HG03354 (cell line): ENCODE results near the gene HAAO.
"Not testable (repeated sequence)": the region's sequence is repeated elsewhere in the genome, so short reads cannot be mapped to it uniquely, and the experiment has no call there.

Experiments
- ATAC-seq: cut with Tn5 transposase; IDR thresholded peaks from one replicate; pipeline ENCODE4 v1.9.1; 2021; ENCODE audit warnings: mild to moderate bottlenecking; ENCODE audit not compliant: unreplicated experiment, poor library complexity, severe bottlenecking

Gene HAAO

DNA sequence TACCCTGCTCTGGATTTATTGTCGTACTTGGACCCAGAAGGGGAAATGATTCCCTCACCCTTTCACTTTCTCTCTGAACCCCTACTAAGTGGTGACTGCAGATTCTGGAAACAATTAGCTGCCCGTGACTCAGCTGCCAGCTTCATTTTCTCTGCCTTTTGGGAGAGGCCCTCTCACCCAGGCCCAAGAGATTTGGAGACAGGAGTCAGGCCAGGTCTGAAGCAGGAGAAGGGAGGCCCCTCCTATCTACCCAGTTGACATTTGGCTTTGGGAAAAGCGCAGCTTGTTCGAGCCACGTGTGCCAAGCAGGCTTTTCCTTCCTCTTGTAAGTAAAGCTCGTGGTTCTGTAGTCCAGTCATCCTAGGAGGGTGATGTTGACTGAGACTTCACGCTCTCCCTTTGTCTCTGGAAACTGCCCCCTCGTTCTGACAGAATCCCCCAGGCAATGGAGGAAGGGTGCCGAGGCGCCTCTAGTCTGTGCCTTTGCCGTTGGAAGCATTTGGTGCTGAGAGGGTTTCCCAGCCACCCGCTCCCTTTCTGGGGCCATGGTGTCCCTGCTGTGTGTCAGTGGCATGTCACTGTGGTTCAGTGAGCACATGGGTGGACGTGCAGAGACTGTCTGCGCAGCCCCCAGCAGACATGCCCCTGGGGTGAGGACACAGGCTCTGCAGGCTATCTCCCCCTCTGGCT is 37.0 kb downstream of the HAAO start:
- ATAC-seq = no peak

GRCh38 chr2:42754776-42755140 is 37.6 kb downstream of the HAAO start:
- ATAC-seq = no peak

DNA sequence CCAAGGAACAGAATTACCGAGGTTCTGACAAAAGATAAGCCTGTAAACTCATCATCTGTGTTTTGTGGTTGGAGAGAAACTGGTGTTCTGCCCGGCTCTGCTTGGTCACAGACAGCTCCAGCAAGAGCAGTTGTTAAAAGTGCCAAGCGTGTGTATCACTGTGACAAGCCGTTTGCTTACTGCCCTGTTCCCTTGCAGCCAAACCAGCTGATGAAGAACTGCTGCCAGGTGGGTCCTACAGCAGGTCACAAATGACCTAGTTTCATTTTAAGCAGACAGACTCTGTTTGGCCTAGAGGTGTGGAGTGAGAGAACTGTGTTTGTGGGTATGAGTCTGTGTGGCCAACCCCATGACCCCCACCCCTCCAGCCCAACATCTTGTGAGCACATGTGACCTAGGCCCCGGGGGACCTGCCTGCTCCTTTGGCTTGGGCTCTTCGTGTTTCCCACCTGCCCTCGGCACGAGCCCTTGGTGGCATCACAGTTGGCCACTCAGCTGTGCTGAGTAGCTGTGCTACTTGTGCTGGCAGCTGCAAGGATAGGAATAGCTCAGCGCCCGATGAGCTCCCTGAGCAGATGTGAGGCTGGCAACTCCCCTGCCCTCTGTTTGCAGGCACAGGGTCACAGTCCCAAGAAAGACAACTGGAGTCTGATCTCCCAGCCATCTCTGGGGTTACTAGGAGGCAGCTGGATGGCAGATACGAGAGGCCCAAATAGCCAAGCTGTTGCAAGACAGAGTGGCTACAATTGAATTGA is 38.2 kb downstream of the HAAO start:
- ATAC-seq = peak; percentile 72

DNA sequence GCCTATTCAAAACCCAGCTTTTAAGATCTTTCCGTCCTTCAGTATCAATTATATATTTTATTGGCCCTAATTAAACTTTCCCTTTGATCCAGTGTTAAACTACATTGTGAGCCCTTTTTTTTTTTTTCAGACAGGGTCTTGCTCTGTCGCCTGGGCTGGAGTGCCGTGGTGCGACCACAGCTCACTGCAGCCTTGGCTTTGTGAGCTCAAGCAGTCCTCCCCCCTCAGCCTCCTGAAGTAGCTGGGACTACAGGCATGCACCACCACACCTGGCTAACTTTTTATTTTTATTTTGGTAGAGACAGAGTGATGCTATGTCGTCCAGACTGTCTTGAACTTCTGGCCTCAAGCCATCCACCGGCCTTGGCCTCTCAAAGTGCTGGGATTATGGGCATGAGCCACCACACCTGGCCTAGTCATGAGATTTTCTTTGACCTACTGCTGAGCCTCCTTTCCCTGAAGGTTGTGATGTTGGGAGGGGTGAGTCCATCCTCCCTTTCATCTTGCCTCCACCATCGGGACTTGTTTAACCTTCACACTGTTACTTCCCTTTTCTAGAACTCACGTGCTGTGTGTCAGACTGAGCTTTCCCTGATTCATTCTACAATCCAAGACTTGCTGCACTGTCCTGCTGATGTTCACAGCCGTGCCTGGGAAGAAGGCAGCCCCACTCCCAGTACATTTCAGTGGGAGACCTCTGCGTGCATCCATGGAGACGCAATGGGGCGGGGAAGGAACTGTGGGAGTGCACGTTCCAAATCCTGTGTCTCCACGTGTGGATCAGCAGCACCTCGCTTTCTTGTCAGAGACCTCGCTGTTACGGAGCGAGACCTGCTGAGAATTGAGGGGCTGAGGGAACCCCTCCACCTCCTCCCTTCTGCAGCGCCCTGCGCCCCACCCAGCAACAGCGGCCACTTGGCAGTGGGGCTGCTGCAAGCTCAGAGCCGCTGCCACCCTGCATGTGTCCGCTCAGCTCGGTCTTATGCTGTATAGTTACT is 39.3 kb downstream of the HAAO start:
- ATAC-seq = no peak

DNA sequence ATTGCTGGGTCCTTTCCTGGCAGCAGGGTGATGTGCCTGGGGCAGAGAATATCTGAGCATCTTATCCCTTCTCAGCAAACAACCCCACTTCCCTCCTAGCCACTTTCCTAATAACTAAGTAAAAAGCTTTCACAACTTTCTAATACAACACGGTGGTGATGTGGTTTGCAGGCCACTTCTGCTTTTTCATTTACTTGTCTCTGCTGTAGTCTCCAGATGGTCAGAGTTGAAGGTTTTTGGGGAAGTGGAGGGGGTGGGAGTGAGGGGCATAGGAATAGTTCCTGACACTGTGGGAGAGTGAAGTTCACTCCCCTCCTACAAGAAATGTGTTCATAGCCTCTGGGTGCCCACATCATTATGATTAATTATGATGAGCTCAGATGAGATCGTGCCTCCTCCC is 40.1 kb downstream of the HAAO start:
- peak; percentile 65 for ATAC-seq

DNA sequence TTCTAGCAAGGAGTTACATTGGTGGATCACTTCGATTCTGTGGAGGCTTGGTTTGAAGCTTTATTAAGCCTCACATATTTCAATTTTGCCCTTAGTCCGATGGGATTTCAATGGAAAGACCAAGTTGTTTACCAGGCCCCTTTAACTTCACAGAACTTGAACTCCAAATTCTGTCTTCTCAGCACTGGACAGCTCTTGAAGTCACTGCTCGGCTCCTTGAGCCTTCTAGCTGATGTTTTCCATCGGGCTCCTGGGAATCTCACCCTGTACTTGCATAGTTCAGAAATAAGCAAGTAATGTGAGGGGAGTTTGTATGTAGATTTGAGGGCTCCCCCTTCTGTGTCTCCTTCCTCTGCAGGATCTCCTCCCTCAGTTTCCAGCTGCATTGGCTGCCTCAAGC is 43.5 kb downstream of the HAAO start:
- no peak for ATAC-seq

- ATAC-seq = no peak
Observed at GRCh38 chr2:42747422-42747821, 45.0 kb downstream of the HAAO start.

- ATAC-seq = no peak
Observed at GRCh38 chr2:42744545-42745082, 47.8 kb downstream of the HAAO start.

DNA sequence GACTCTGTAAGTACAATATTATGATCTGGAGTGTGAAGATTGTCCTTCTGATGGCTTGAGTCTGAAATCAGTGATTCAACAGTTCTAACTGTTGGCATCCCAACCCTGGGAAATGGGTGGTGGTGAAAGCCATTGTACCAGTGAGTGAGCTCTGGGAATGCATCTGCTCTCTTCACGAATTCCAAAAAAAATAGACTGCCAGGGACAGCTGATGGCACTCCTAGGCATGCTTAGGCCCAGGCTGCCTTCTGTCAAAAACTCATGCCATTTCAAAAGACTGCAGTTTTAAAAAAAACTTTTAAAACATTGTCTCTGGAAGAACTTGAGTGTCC is 48.8 kb downstream of the HAAO start:
- no peak for ATAC-seq

DNA sequence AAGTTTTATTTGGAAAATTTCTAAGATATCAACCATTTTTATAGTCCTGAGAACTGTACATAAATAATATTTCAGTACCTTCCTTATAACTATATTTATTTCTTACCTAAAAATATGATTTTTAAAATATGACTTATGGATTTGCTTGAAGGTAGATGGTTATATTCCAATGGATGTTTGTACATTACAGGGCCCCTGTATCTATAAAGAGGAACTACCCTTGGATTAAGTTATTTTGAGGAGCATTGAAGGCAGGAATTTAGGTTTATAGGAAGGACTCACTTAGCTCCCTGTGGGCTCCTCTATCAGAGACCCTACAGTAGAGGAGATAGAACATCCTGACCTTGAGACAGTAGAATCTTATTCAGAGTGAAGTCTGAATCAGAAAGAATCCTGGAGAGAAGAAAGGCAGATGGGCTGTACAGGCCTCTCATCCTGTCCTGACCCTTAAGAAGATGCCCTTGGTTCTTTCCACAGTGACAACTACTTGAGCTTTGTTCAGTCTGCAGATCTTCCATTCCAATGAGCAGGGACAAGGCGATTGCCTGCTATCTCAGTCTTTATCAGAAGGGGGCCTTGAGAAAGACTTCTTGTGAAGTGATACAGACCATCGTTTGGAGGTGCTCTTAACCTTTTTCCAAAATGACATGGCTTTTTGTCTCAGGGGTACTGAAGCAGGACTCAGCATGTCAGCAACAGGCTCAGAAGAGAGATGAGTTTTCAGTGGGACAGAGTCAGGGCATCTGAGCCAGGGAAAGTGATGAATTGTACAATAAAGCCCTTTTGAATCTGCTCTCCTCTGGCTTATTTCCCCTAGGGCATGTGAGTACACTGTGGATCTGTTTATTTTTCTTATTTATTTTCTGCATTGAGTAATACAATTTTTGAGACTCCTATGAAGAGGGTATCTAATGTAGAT is 49.4 kb downstream of the HAAO start:
- ATAC-seq = no peak

DNA sequence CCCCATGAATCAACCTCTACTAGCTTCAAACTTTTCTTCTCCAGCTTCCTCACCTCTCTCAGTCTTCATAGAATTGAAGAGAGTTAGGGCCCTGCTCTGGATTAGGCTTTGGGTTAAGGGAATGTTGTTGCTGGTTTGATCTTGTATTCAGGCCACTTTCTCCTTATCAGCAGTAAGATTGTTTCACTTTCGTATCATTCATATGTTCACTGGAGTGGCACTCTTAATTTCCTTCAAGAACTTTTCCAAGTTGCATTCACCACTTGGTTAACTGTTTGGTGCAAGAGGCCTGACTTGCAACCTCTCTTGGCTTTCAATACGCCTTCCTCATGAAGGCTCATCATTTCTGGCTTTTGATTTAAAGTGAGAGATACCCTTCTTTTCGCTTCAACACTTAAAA is 51.2 kb downstream of the HAAO start:
- no peak for ATAC-seq

DNA sequence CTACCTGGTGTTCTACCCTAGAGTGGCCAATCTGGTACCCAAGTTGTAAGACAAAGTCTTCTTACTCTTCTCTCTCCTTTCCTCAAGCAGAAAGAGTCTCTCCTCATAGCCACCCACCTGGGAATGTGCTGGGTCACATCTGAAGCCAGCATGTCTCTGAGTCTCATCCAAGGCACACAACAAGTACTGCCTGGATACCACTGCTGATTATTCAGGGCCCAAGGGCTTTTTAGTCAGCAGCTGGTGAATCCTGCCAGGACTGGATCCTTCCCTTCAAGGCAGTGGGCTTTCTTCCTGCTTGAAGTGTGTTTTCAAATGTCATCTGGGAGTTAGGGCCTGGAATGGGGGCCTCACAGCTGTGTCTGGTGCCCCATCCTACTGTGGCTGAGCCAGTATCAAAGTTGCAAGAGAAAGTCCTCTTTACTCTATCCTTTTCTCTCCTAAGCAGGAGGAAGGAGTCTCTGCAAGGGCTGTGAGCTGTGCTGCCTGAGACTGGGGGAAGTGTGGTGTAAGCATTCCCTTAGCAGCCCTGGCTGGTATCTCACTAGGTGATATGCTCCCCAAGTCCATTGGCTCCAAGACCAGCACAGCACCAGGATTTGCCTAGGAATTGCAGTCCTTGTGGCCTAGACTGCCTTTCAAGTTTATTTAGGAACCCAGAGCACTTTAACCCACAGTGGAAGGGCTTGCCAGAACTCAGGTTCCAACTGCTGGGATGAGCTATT is 55.6 kb downstream of the HAAO start:
- no peak for ATAC-seq

DNA sequence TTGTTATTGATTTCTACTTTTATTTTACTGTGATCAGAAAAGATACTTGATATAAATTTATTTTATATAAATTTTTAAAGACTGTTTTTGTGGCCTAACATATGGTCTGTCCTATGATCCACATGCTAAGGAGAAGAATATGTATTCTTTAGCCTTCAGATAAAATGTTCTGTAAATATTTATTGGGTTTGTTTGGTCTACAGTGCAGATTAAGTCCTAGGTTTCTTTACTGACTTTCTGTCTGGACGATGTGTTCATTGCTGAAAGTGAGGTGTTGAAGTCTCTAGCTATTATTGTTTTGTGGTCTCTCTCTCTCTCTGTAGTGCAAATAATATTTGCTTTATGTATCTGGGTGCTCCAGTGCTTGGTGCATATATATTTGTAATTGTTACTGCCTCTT is 58.5 kb downstream of the HAAO start:
- ATAC-seq = no peak

GRCh38 chr2:42731316-42731715 is 61.1 kb downstream of the HAAO start:
- ATAC-seq = not testable (repeated sequence)

GRCh38 chr2:42726680-42727079 is 65.7 kb downstream of the HAAO start:
- ATAC-seq = no peak

GRCh38 chr2:42725657-42726056 is 66.7 kb downstream of the HAAO start:
- no peak for ATAC-seq

GRCh38 chr2:42724886-42725285 is 67.5 kb downstream of the HAAO start:
- ATAC-seq = no peak

DNA sequence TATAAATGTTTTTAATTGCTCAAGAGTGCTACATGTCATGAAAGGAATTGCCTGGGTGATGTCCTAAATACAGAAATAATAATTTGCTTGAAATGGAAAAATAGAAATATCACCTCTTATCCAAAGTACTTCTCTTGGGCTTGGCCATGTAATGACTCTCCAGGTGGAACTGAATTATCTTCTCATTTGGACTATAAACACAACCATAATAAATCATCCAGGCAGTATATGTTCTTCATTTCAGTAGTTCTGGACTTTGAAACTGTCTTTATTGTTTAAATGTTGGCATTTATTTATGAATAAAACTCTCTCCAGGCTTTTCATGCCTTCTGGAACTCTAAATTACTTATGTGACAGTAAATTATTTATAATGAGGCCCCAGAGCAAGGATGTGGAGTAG is 68.9 kb downstream of the HAAO start:
- no peak for ATAC-seq
